ENCODE results near the gene MFNG. TPM values are rescaled to one million over a fixed set of nuclear protein-coding genes. Genes with fewer than 3 reads are reported as not detected.
A peak's percentile ranks its signal among the peaks of the same experiment; 100 is the strongest.

The MFNG gene
- 0.29 and 0.72 TPM in 2 replicates for total RNA-seq

- Histone ChIP-seq H3K27ac (ENCODE audit: low read depth, low read length) (no peak within 1 kb of the TSS), H3K4me2 (ENCODE audit: insufficient read depth, low read length) (peak within 1 kb of the TSS; percentile 68), H2AFZ (ENCODE audit: low read length) (no peak within 1 kb of the TSS), H3K36me3 (ENCODE audit: insufficient read depth, low read length) (peaks cover 8% of the 10 kb centered on the region), H3K27me3 (ENCODE audit: insufficient read depth, low read length) (no peaks in the 10 kb centered on the region), H3K4me1 (ENCODE audit: insufficient read depth, low read length) (peaks cover 10% of the 10 kb centered on the region), H3K9me3 (ENCODE audit: low read depth, low read length) (no peaks in the 10 kb centered on the region), H3K79me2 (ENCODE audit: insufficient read depth, low read length) (no peaks in the 10 kb centered on the region), H4K20me1 (ENCODE audit: insufficient read depth, low read length) (no peaks in the 10 kb centered on the region), H3K4me3 (ENCODE audit: insufficient read depth, low read length) (peak within 1 kb of the TSS; percentile 56)
- peak; percentile 22 for TF ChIP-seq CTCF (IDR thresholded peaks at IDR 0.05; ENCODE audit: extremely low read depth, low read depth, low read length)
- peak; percentile 97 for DNase-seq (ENCODE audit: insufficient read length, low spot score, missing footprints)
Measured at GRCh38 chr22:37486224-37486845, at the start of gene MFNG. Gene MFNG (minus strand): TSS chr22:37486384. CDS start chr22:37486177, 207 bp downstream.

- Histone ChIP-seq H3K4me2 (ENCODE audit: insufficient read depth, low read length) (no peak overlapping the region), H3K79me2 (ENCODE audit: insufficient read depth, low read length) (no peaks in the 10 kb centered on the region), H3K4me3 (ENCODE audit: insufficient read depth, low read length) (no peak overlapping the region), H3K27me3 (ENCODE audit: insufficient read depth, low read length) (no peaks in the 10 kb centered on the region), H2AFZ (ENCODE audit: low read length) (no peak overlapping the region), H4K20me1 (ENCODE audit: insufficient read depth, low read length) (no peaks in the 10 kb centered on the region), H3K4me1 (ENCODE audit: insufficient read depth, low read length) (peaks cover 18% of the 10 kb centered on the region), H3K36me3 (ENCODE audit: insufficient read depth, low read length) (no peaks in the 10 kb centered on the region), H3K9me3 (ENCODE audit: low read depth, low read length) (no peaks in the 10 kb centered on the region), H3K27ac (ENCODE audit: low read depth, low read length) (no peak overlapping the region)
- DNase-seq (ENCODE audit: insufficient read length, low spot score, missing footprints) = no peak
- no peak for TF ChIP-seq CTCF (IDR thresholded peaks at IDR 0.05; ENCODE audit: extremely low read depth, low read depth, low read length)
Measured at GRCh38 chr22:37535159-37535558, 49.0 kb upstream of the MFNG start.

GRCh38 chr22:37534445-37534844, 48.3 kb upstream of the MFNG start:
- no peak overlapping the region for H3K4me3 ChIP-seq (ENCODE audit: insufficient read depth, low read length)
- TF ChIP-seq CTCF (IDR thresholded peaks at IDR 0.05; ENCODE audit: extremely low read depth, low read depth, low read length) = no peak
- H3K36me3 ChIP-seq (ENCODE audit: insufficient read depth, low read length) = no peaks in the 10 kb centered on the region
- H3K4me2 ChIP-seq (ENCODE audit: insufficient read depth, low read length) = peak overlapping the region; percentile 57
- no peaks in the 10 kb centered on the region for H3K79me2 ChIP-seq (ENCODE audit: insufficient read depth, low read length)
- peak overlapping the region; percentile 56 for H3K27ac ChIP-seq (ENCODE audit: low read depth, low read length)
- H3K9me3 ChIP-seq (ENCODE audit: low read depth, low read length) = no peaks in the 10 kb centered on the region
- H3K4me1 ChIP-seq (ENCODE audit: insufficient read depth, low read length) = peaks cover 18% of the 10 kb centered on the region
- no peak overlapping the region for H2AFZ ChIP-seq (ENCODE audit: low read length)
- no peaks in the 10 kb centered on the region for H3K27me3 ChIP-seq (ENCODE audit: insufficient read depth, low read length)
- no peaks in the 10 kb centered on the region for H4K20me1 ChIP-seq (ENCODE audit: insufficient read depth, low read length)
- DNase-seq (ENCODE audit: insufficient read length, low spot score, missing footprints) = peak; percentile 69

DNA sequence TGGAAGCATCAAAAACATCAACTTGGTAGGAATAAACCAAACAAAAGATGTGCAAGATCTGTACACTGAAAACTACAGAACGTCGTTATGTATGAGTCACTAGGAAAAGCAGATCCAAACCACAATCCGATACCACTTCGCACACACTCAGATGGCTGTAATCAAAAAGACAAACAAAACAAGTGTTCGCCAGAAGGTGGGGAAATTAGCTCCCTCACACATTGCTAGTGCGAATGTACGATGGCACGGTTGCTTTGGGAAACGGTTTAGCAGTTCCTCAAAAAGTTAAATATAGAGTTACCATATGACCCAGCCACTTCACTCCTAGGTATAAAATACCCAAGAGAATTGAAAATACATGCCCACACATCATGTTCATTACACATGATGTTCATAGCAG, 47.8 kb upstream of the MFNG start:
- no peaks in the 10 kb centered on the region for H3K27me3 ChIP-seq (ENCODE audit: insufficient read depth, low read length)
- peak overlapping the region; percentile 57 for H3K4me2 ChIP-seq (ENCODE audit: insufficient read depth, low read length)
- peaks cover 16% of the 10 kb centered on the region for H3K4me1 ChIP-seq (ENCODE audit: insufficient read depth, low read length)
- H2AFZ ChIP-seq (ENCODE audit: low read length) = no peak overlapping the region
- peak; percentile 90 for DNase-seq (ENCODE audit: insufficient read length, low spot score, missing footprints)
- H3K27ac ChIP-seq (ENCODE audit: low read depth, low read length) = peak overlapping the region; percentile 56
- no peaks in the 10 kb centered on the region for H3K9me3 ChIP-seq (ENCODE audit: low read depth, low read length)
- H4K20me1 ChIP-seq (ENCODE audit: insufficient read depth, low read length) = no peaks in the 10 kb centered on the region
- H3K4me3 ChIP-seq (ENCODE audit: insufficient read depth, low read length) = no peak overlapping the region
- H3K79me2 ChIP-seq (ENCODE audit: insufficient read depth, low read length) = no peaks in the 10 kb centered on the region
- no peaks in the 10 kb centered on the region for H3K36me3 ChIP-seq (ENCODE audit: insufficient read depth, low read length)
- TF ChIP-seq CTCF (IDR thresholded peaks at IDR 0.05; ENCODE audit: extremely low read depth, low read depth, low read length) = no peak

Measured in osteoblast (primary cell).